ENCODE data around the gene DDX10.
A peak's percentile ranks its signal among the peaks of the same experiment; 100 is the strongest.

Gene DDX10

GRCh38 chr11:108875134-108875533 is 210.3 kb downstream of the DDX10 start:
- no peak for DNase-seq

GRCh38 chr11:108877178-108877577 is 212.3 kb downstream of the DDX10 start:
- peak; percentile 71 for DNase-seq

GRCh38 chr11:108880510-108880909 is 215.6 kb downstream of the DDX10 start:
- DNase-seq: no peak

- no peak for DNase-seq
Observed at GRCh38 chr11:108881131-108881530, 216.3 kb downstream of the DDX10 start.

GRCh38 chr11:108882211-108882831 is 217.5 kb downstream of the DDX10 start:
- DNase-seq: no peak

- no peak for DNase-seq
Observed at GRCh38 chr11:108886005-108886659, 221.3 kb downstream of the DDX10 start.

- DNase-seq: peak; percentile 55
Observed at GRCh38 chr11:108886660-108887009, 221.8 kb downstream of the DDX10 start.

- peak; percentile 98 for DNase-seq
Observed at GRCh38 chr11:108887436-108888238, 222.8 kb downstream of the DDX10 start.

GRCh38 chr11:108890482-108891105 is 225.7 kb downstream of the DDX10 start:
- no peak for DNase-seq

- no peak for DNase-seq
Observed at GRCh38 chr11:108891143-108891542, 226.3 kb downstream of the DDX10 start.

- DNase-seq: no peak
Observed at GRCh38 chr11:108891909-108892511, 227.1 kb downstream of the DDX10 start.

GRCh38 chr11:108895579-108896480 is 231.0 kb downstream of the DDX10 start:
- DNase-seq: peak; percentile 74

- no peak for DNase-seq
Observed at GRCh38 chr11:108897071-108897481, 232.2 kb downstream of the DDX10 start.

- DNase-seq: no peak
Observed at GRCh38 chr11:108897916-108898315, 233.0 kb downstream of the DDX10 start.

- no peak for DNase-seq
Observed at GRCh38 chr11:108901359-108901758, 236.5 kb downstream of the DDX10 start.

GRCh38 chr11:108902027-108902469 is 237.2 kb downstream of the DDX10 start:
- no peak for DNase-seq

- no peak for DNase-seq
Observed at GRCh38 chr11:108904480-108904879, 239.6 kb downstream of the DDX10 start.

GRCh38 chr11:108906329-108906728 is 241.5 kb downstream of the DDX10 start:
- peak; percentile 81 for DNase-seq

GRCh38 chr11:108906826-108907225 is 242.0 kb downstream of the DDX10 start:
- no peak for DNase-seq

GRCh38 chr11:108909041-108909440 is 244.2 kb downstream of the DDX10 start:
- DNase-seq: no peak

GRCh38 chr11:108909921-108910320 is 245.1 kb downstream of the DDX10 start:
- no peak for DNase-seq

GRCh38 chr11:108912581-108912980 is 247.7 kb downstream of the DDX10 start:
- DNase-seq: peak; percentile 67
